Sciatic nerve (tissue), 1 donor: ENCODE results near the gene NTMT1. TPM values are rescaled to one million over a fixed set of nuclear protein-coding genes. Genes with fewer than 3 reads are reported as not detected.

Source experiments
- total RNA-seq: library from RNA; stranded (reverse); fragmentation: NEBNext Ultra II Directional; extraction: Animal tissue kit (Norgen Biotek cat#: 25700); gene quantifications from one replicate; pipeline ENCODE4 v1.2.1, GENCODE V29; 2021
- donor health status: DM: no; HTN: no; CAD: no.

Gene NTMT1
- total RNA-seq, 1 donor from 2014 or later, result 28.0 TPM

Other genes starting within 250 kb of the NTMT1 start
- 2.2 TPM for gene C9orf50, start 5.1 kb upstream of the NTMT1 start, total RNA-seq
- 18.6 TPM for gene ASB6, start 16.0 kb downstream of the NTMT1 start, total RNA-seq
- 13.2 TPM for gene PRRX2, start 39.5 kb downstream of the NTMT1 start, total RNA-seq
- gene PTGES, start 126.9 kb downstream of the NTMT1 start, total RNA-seq, result 23.3 TPM
- gene TOR1B, start 177.0 kb downstream of the NTMT1 start, total RNA-seq, result 15.7 TPM
- gene TOR1A, start 198.0 kb downstream of the NTMT1 start, total RNA-seq, result 24.6 TPM
- gene C9orf78, start 209.1 kb downstream of the NTMT1 start, total RNA-seq, result 38.6 TPM
- 28.7 TPM for gene USP20, start 209.3 kb downstream of the NTMT1 start, total RNA-seq